Measurements from ENCODE around the gene USF1. TPM values are rescaled to one million over a fixed set of nuclear protein-coding genes. Genes with fewer than 3 reads are reported as not detected.

USF1 gene
- total and polyA plus RNA-seq, 11 donors: 20.2 to 51.1 (median 30.7) TPM

GRCh38 chr1:161072751-161073449, 27.1 kb upstream of the USF1 start:
- H3K9me3 ChIP-seq: no peaks in the 10 kb centered on the region
- ATAC-seq: no peak

GRCh38 chr1:161071886-161072371, 26.2 kb upstream of the USF1 start:
- WGBS, 4 donors: 62 to 81% (median 70%) methylated on average over 9 of the region's 9 CpGs
- ATAC-seq: peak in 1 of 4 donors; percentile 61
- intact Hi-C loops (cut with DNase I): no loop called here

More at GRCh38 chr1:161072751-161073449, 27.1 kb upstream of the USF1 start:
- Histone ChIP-seq H3K27ac (no peak overlapping the region), H3K36me3 (no peaks in the 10 kb centered on the region), H3K4me1 (peaks cover 0 to 16% (median 0%) of the 10 kb centered on the region in 12 donors), H3K4me3 (no peak overlapping the region), H3K27me3 (no peaks in the 10 kb centered on the region)
- TF ChIP-seq POLR2A (IDR thresholded peaks at IDR 0.05): no peak
- 91 to 96% (median 94%) methylated on average over 19 of the region's 19 CpGs for WGBS, 4 donors
- intact Hi-C loops (cut with DNase I): no loop called here
- DNase-seq: no peak

GRCh38 chr1:161070761-161071160, 25.0 kb upstream of the USF1 start:
- H3K27me3 ChIP-seq: no peaks in the 10 kb centered on the region
- 93 to 97% (median 95%) methylated on average over 4 of the region's 4 CpGs for WGBS, 4 donors
- H3K4me3 ChIP-seq: no peak overlapping the region
- no peaks in the 10 kb centered on the region for H3K9me3 ChIP-seq
- H3K36me3 ChIP-seq: peaks cover 0 to 5% (median 0%) of the 10 kb centered on the region in 9 donors
- intact Hi-C loops (cut with DNase I): no loop called here
- DNase-seq (no peak), ATAC-seq (no peak)
- peak overlapping the region in 1 of 12 donors; percentile 95 for H3K27ac ChIP-seq
- TF ChIP-seq CTCF (IDR thresholded peaks at IDR 0.05) (no peak), POLR2A (IDR thresholded peaks at IDR 0.05) (no peak)
- peaks cover 0 to 35% (median 0%) of the 10 kb centered on the region in 12 donors for H3K4me1 ChIP-seq

More at GRCh38 chr1:161071886-161072371, 26.2 kb upstream of the USF1 start:
- H3K4me1 ChIP-seq: peaks cover 0 to 24% (median 0%) of the 10 kb centered on the region in 12 donors
- H3K27me3 ChIP-seq: no peaks in the 10 kb centered on the region
- TF ChIP-seq POLR2A (IDR thresholded peaks at IDR 0.05) (no peak), CTCF (IDR thresholded peaks at IDR 0.05) (peak; percentile 21 to 65 (median 50))
- H3K4me3 ChIP-seq: no peak overlapping the region
- no peaks in the 10 kb centered on the region for H3K36me3 ChIP-seq
- no peaks in the 10 kb centered on the region for H3K9me3 ChIP-seq
- DNase-seq: peak; percentile 42 to 77 (median 64)
- no peak overlapping the region for H3K27ac ChIP-seq

GRCh38 chr1:161069731-161070270, 24.0 kb upstream of the USF1 start, which contains the start of gene ARHGAP30:
Gene ARHGAP30, minus strand, starts transcription at chr1:161069891. Its CDS starts 267 bp downstream, at chr1:161069624.
- H3K36me3 ChIP-seq: peaks cover 0 to 14% (median 0%) of the 10 kb centered on the region in 9 donors
- H3K9me3 ChIP-seq: no peaks in the 10 kb centered on the region
- H3K4me1 ChIP-seq: peaks cover 0 to 44% (median 0%) of the 10 kb centered on the region in 12 donors
- 72 to 82% (median 76%) methylated on average over 6 to 9 of the region's 9 CpGs for WGBS, 4 donors
- intact Hi-C loops (cut with DNase I): no loop called here
- DNase-seq: peak; percentile 65 to 87 (median 75)
- H3K27me3 ChIP-seq: peaks cover 0 to 8% (median 0%) of the 10 kb centered on the region in 9 donors
- ATAC-seq: peak; percentile 36 to 79 (median 67)
- peak within 1 kb of the TSS in 10 of 12 donors; percentile 27 to 72 (median 43) for H3K4me3 ChIP-seq
- TF ChIP-seq CTCF (IDR thresholded peaks at IDR 0.05) (no peak), POLR2A (IDR thresholded peaks at IDR 0.05) (no peak)
- H3K27ac ChIP-seq: peak within 1 kb of the TSS in 11 of 12 donors; percentile 13 to 95 (median 55)
